GM12872 (cell line): ENCODE results near the gene NHSL1.

ENCODE experiments used
- TF ChIP-seq, protein P1 (sequence below): IDR thresholded peaks from 3 replicates; pipeline ENCODE4 v1.5.1; 2011; ENCODE audit warnings: low read depth, mild to moderate bottlenecking, low read length, moderate library complexity; ENCODE audit not compliant: insufficient read depth

NHSL1 gene, protein sequence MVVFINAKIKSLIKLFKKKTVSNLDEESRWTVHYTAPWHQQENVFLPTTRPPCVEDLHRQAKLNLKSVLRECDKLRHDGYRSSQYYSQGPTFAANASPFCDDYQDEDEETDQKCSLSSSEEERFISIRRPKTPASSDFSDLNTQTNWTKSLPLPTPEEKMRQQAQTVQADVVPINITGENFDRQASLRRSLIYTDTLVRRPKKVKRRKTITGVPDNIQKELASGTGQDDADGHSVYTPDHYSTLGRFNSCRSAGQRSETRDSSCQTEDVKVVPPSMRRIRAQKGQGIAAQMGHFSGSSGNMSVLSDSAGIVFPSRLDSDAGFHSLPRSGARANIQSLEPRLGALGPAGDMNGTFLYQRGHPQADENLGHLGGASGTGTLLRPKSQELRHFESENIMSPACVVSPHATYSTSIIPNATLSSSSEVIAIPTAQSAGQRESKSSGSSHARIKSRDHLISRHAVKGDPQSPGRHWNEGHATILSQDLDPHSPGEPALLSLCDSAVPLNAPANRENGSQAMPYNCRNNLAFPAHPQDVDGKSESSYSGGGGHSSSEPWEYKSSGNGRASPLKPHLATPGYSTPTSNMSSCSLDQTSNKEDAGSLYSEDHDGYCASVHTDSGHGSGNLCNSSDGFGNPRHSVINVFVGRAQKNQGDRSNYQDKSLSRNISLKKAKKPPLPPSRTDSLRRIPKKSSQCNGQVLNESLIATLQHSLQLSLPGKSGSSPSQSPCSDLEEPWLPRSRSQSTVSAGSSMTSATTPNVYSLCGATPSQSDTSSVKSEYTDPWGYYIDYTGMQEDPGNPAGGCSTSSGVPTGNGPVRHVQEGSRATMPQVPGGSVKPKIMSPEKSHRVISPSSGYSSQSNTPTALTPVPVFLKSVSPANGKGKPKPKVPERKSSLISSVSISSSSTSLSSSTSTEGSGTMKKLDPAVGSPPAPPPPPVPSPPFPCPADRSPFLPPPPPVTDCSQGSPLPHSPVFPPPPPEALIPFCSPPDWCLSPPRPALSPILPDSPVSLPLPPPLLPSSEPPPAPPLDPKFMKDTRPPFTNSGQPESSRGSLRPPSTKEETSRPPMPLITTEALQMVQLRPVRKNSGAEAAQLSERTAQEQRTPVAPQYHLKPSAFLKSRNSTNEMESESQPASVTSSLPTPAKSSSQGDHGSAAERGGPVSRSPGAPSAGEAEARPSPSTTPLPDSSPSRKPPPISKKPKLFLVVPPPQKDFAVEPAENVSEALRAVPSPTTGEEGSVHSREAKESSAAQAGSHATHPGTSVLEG (N-terminal part only)

GRCh38 chr6:138499303-138500018 is at the start of gene NHSL1:
Gene NHSL1, minus strand, starts transcription at chr6:138499494. Its CDS starts 204 bp downstream, at chr6:138499290.
- TF ChIP-seq, protein P1, sequence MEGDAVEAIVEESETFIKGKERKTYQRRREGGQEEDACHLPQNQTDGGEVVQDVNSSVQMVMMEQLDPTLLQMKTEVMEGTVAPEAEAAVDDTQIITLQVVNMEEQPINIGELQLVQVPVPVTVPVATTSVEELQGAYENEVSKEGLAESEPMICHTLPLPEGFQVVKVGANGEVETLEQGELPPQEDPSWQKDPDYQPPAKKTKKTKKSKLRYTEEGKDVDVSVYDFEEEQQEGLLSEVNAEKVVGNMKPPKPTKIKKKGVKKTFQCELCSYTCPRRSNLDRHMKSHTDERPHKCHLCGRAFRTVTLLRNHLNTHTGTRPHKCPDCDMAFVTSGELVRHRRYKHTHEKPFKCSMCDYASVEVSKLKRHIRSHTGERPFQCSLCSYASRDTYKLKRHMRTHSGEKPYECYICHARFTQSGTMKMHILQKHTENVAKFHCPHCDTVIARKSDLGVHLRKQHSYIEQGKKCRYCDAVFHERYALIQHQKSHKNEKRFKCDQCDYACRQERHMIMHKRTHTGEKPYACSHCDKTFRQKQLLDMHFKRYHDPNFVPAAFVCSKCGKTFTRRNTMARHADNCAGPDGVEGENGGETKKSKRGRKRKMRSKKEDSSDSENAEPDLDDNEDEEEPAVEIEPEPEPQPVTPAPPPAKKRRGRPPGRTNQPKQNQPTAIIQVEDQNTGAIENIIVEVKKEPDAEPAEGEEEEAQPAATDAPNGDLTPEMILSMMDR, result no peak

DNA sequence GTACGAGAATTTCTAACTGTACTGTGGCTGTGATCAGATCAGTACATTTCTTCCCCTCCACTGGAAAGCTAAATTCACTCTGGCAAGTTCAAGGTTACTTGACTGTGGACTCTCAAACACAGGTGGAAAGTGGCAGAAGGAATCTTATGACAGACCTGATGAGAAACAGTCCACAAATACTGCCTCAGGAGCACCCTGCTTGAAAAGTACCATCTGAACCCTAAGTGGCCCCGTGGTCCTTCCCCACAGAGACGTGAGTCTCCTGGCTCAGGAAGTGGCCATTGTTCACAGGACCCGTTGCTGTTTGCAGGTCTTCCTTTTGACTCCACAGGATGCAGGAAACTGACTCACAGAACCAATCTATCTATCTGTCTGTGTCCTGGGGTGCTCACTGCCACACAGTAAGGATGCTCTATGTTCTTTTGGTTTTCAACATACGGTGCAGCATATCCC is 47.5 kb upstream of the NHSL1 start:
- TF ChIP-seq, protein P1, result no peak

- TF ChIP-seq, protein P1, result no peak
These were observed 46.3 kb upstream of the NHSL1 start for GRCh38 chr6:138545621-138545980.

- TF ChIP-seq, protein P1, result no peak
These were observed 45.2 kb upstream of the NHSL1 start for GRCh38 chr6:138544501-138544900.

DNA sequence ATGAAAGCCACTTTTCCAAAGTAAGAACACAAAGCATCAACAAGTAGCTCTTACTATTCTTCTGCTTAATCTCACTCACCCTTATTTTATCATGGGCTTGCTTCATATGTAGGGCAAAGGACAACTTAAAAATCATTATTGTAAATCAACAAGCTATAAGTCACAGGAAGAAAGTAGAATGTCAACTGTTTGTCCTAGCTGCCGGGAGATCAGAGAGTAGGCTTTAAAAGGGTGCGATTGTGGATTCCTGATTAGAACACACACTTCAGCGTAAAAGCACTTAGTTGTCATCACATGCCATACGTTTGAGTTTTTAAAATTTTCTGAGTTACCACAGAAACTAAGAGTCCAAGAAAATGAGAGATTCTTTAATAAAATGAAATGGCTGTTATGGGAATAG is 44.4 kb upstream of the NHSL1 start:
- TF ChIP-seq, protein P1, result no peak

DNA sequence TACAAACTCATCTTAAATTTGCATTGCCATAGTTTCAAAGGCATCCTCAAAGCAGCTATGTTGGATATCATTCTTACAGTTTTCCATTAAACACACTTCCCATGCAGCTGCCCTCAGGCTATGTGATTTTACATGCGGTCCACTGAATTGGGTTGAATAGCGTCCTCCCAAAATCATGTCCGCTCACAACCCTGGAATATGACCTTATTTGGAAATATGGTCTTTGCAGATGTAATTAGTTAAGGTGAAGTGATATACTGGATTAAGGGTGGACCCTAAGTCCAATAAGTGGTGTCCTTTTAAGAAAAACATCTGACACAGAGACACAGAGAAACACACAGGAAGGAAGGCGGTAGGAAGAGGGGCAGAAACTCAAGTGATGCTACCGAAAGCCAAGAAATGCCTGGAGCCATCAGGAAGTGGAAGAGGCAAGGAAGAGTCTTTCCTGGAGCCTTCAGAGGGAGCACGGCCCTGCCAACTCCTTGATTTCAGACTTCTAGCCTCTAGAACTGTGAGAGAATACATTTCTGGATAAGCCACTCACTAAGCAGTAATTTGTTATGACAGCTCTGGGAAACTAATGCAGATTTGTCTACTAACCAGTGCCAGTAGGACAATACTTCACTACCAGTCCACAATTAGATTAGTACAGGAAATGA is 42.7 kb upstream of the NHSL1 start:
- TF ChIP-seq, protein P1, result no peak
